HL-60 (cell line): ENCODE results near the gene ACP4.

Source experiments
- DNase-seq, 2 experiments: peaks; one replicate each; pipeline ENCODE4 v3.0.0-alpha.2; 2010 to 2020; ENCODE audit warnings: low read depth in 1 of 2, low spot score in 1 of 2
- H3K27ac ChIP-seq: fragments of 250-450 bp; sonication (Bioruptor Pico); replicated peaks from 2 replicates; pipeline ENCODE4 v1.5.1; 2020; ENCODE audit warnings: mild to moderate bottlenecking, moderate library complexity
- H3K27me3 ChIP-seq: fragments of 250-450 bp; sonication (Bioruptor Pico); 2 replicates; pipeline ENCODE4 v1.5.1; 2021; ENCODE audit warnings: mild to moderate bottlenecking, moderate library complexity; ENCODE audit not compliant: insufficient read depth, poor library complexity, severe bottlenecking
- H3K4me3 ChIP-seq: replicated peaks from 2 replicates; pipeline ENCODE4 v1.5.1; 2011; ENCODE audit warnings: mild to moderate bottlenecking, control low read depth, low read length; ENCODE audit not compliant: insufficient read depth
- CTCF ChIP-seq: IDR thresholded peaks from one replicate; pipeline ENCODE4 v1.5.1; 2011; ENCODE audit warnings: low read length, control low read depth, inconsistent platforms; ENCODE audit not compliant: insufficient read depth
- GABPA ChIP-seq: IDR thresholded peaks from 2 replicates; pipeline ENCODE4 v1.6.1; 2012; ENCODE audit warnings: low read depth
- POLR2AphosphoS5 ChIP-seq: IDR thresholded peaks from 2 replicates; pipeline ENCODE4 v1.6.1; 2012; ENCODE audit warnings: low read depth
- REST ChIP-seq: IDR thresholded peaks from 2 replicates; pipeline ENCODE4 v1.6.1; 2012; ENCODE audit warnings: low read depth; ENCODE audit not compliant: insufficient replicate concordance
- SPI1 ChIP-seq: IDR thresholded peaks from 2 replicates; pipeline ENCODE4 v1.6.1; 2012; ENCODE audit warnings: low read depth, mild to moderate bottlenecking, borderline replicate concordance

The ACP4 gene

GRCh38 chr19:50794876-50795663 is 4.9 kb downstream of the ACP4 start:
- DNase-seq, result peak; percentile 65 to 67
- Histone ChIP-seq H3K27me3 (no peaks in the 10 kb centered on the region), H3K27ac (peak overlapping the region; percentile 4; the same call in 1 of the 2 replicates), H3K4me3 (no peak overlapping the region)
- TF ChIP-seq GABPA (no peak), CTCF (peak; percentile 9), SPI1 (no peak), POLR2AphosphoS5 (peak; percentile 81; the same call in 1 of the 2 replicates)

GRCh38 chr19:50795664-50796073 is 5.5 kb downstream of the ACP4 start:
- peak in 1 of 2 experiments; percentile 28 for DNase-seq
- Histone ChIP-seq H3K4me3 (no peak overlapping the region), H3K27me3 (no peaks in the 10 kb centered on the region), H3K27ac (peak overlapping the region; percentile 4; the same call in 1 of the 2 replicates)
- TF ChIP-seq POLR2AphosphoS5 (peak; percentile 7), SPI1 (no peak), CTCF (no peak), REST (no peak), GABPA (no peak)

- peak in 1 of 2 experiments; percentile 35 for DNase-seq
- Histone ChIP-seq H3K27ac (no peak overlapping the region), H3K27me3 (no peaks in the 10 kb centered on the region), H3K4me3 (no peak overlapping the region)
- no peak for TF ChIP-seq REST
- no peak for TF ChIP-seq CTCF
- TF ChIP-seq GABPA, result no peak
- TF ChIP-seq SPI1, result no peak
- no peak for TF ChIP-seq POLR2AphosphoS5
Measured at GRCh38 chr19:50796128-50796633, 6.0 kb downstream of the ACP4 start.
